Chondrocyte (in vitro differentiated cells): ENCODE results near the gene IL3. TPM values are rescaled to one million over a fixed set of nuclear protein-coding genes. Genes with fewer than 3 reads are reported as not detected.

ENCODE experiments used
- DNase-seq: peaks from one replicate; pipeline ENCODE4 v3.0.0; 2021; ENCODE audit warnings: mixed read lengths, low spot score
- H3K27ac Mint-ChIP-seq: one replicate; pipeline ENCODE4 v1.8.0; 2021; ENCODE audit warnings: mild to moderate bottlenecking, moderate library complexity, mixed read lengths; ENCODE audit not compliant: unreplicated experiment
- H3K27me3 Mint-ChIP-seq: 2 replicates; pipeline ENCODE4 v1.8.0; 2021; ENCODE audit warnings: low read depth, mixed read lengths
- H3K36me3 Mint-ChIP-seq: 2 replicates; pipeline ENCODE4 v1.8.0; 2021; ENCODE audit warnings: low read depth, mixed read lengths
- H3K4me1 Mint-ChIP-seq: 2 replicates; pipeline ENCODE4 v1.8.0; 2021; ENCODE audit warnings: low read depth, mild to moderate bottlenecking, mixed read lengths
- H3K4me3 Mint-ChIP-seq: one replicate; pipeline ENCODE4 v1.8.0; 2021; ENCODE audit warnings: mild to moderate bottlenecking, moderate library complexity, mixed read lengths; ENCODE audit not compliant: unreplicated experiment
- H3K9me3 Mint-ChIP-seq: 2 replicates; pipeline ENCODE4 v1.8.0; 2021; ENCODE audit warnings: low read depth, mixed read lengths
- CTCF ChIP-seq: fragments of 200-600 bp; sonication (generic); IDR thresholded peaks from 2 replicates; pipeline ENCODE4 v1.5.0; 2021; ENCODE audit warnings: antibody characterized with exemption, mild to moderate bottlenecking, moderate library complexity
- total RNA-seq: library from RNA; stranded (reverse); gene quantifications from 3 replicates; pipeline ENCODE4 v1.2.1, GENCODE V29; 2021

IL3 gene
- total RNA-seq, 1 donor from 2014 or later, result not detected

GRCh38 chr5:132070460-132071337, 10.2 kb downstream of the IL3 start:
- no peaks in the 10 kb centered on the region for H3K36me3 Mint-ChIP-seq
- no peaks in the 10 kb centered on the region for H3K27me3 Mint-ChIP-seq
- no peak for TF ChIP-seq CTCF
- no peaks in the 10 kb centered on the region for H3K9me3 Mint-ChIP-seq
- no peak overlapping the region for H3K27ac Mint-ChIP-seq
- no peak for DNase-seq
- H3K4me1 Mint-ChIP-seq, result no peaks in the 10 kb centered on the region
- no peak overlapping the region for H3K4me3 Mint-ChIP-seq

- no peak for DNase-seq
- no peak overlapping the region for H3K27ac Mint-ChIP-seq
Measured at GRCh38 chr5:132071338-132071707, 10.9 kb downstream of the IL3 start.

GRCh38 chr5:132072070-132072469, 11.6 kb downstream of the IL3 start:
- H3K9me3 Mint-ChIP-seq, result no peaks in the 10 kb centered on the region
- no peak overlapping the region for H3K27ac Mint-ChIP-seq
- H3K36me3 Mint-ChIP-seq, result no peaks in the 10 kb centered on the region
- H3K27me3 Mint-ChIP-seq, result no peaks in the 10 kb centered on the region
- TF ChIP-seq CTCF, result no peak
- H3K4me3 Mint-ChIP-seq, result no peak overlapping the region
- H3K4me1 Mint-ChIP-seq, result no peaks in the 10 kb centered on the region
- DNase-seq, result no peak

More at GRCh38 chr5:132071338-132071707, 10.9 kb downstream of the IL3 start:
- Mint-ChIP-seq H3K36me3 (no peaks in the 10 kb centered on the region), H3K27me3 (no peaks in the 10 kb centered on the region), H3K4me1 (no peaks in the 10 kb centered on the region), H3K9me3 (no peaks in the 10 kb centered on the region), H3K4me3 (no peak overlapping the region)
- no peak for TF ChIP-seq CTCF

GRCh38 chr5:132072528-132072927, 12.1 kb downstream of the IL3 start:
- no peak for TF ChIP-seq CTCF
- H3K4me1 Mint-ChIP-seq, result no peaks in the 10 kb centered on the region
- H3K27me3 Mint-ChIP-seq, result no peaks in the 10 kb centered on the region
- no peak for DNase-seq
- H3K9me3 Mint-ChIP-seq, result no peaks in the 10 kb centered on the region
- no peak overlapping the region for H3K27ac Mint-ChIP-seq
- H3K4me3 Mint-ChIP-seq, result no peak overlapping the region
- H3K36me3 Mint-ChIP-seq, result no peaks in the 10 kb centered on the region

GRCh38 chr5:132073231-132074013, 13.0 kb downstream of the IL3 start, which contains the start of gene CSF2:
TSS of gene CSF2 (plus strand) at chr5:132073789. CDS start at chr5:132073824, 35 bp downstream.
- no peak for DNase-seq
- no peak within 1 kb of the TSS for H3K4me3 Mint-ChIP-seq
- no peak for TF ChIP-seq CTCF
- H3K27ac Mint-ChIP-seq, result no peak within 1 kb of the TSS
- H3K4me1 Mint-ChIP-seq, result no peaks in the 10 kb centered on the region
- H3K36me3 Mint-ChIP-seq, result no peaks in the 10 kb centered on the region
- no peaks in the 10 kb centered on the region for H3K9me3 Mint-ChIP-seq
- no peaks in the 10 kb centered on the region for H3K27me3 Mint-ChIP-seq
